ENCODE data around the gene ENTPD8. TPM values are rescaled to one million over a fixed set of nuclear protein-coding genes. Genes with fewer than 3 reads are reported as not detected.

ENTPD8 gene
- total RNA-seq, 1 experiment from 2014 or later: 1.9 TPM

- no peak for DNase-seq (ENCODE audit: low spot score)
- in situ Hi-C loops (cut with HindIII; ENCODE audit: low sequenced_read_pairs): no loop called here
Observed at GRCh38 chr9:137435980-137436760, 5.0 kb downstream of the ENTPD8 start.

DNA sequence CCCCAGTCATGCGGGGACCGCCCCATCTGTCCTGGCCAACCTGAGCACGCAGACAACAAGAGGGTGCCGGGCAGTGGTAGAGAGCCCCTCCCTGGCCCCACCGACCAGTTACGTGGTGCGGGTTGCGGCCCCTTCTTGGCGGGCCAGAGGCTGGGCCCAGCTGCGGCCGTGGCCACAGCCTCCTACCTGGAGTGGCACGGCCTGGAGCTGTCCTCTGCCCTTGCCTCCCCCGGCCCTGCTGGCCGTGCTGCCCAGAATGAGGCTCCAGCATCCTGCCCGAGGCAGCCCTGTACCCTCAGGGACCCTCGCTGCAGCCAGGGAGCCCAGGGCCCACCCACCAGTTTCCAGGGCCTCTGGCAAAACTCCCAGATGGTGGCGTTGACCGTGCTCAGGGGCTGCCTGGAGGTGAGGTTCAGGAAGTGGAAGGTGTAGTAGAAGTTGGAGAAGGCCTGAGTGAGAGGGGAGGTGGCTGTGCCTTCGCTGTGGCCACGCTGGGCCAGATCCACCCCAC lies 5.7 kb downstream of the ENTPD8 start:
- no peak for DNase-seq (ENCODE audit: low spot score)
- in situ Hi-C loops (cut with HindIII; ENCODE audit: low sequenced_read_pairs): no loop called here

GRCh38 chr9:137434498-137435380 lies 6.4 kb downstream of the ENTPD8 start:
- DNase-seq (ENCODE audit: low spot score): no peak
- in situ Hi-C loops (cut with HindIII; ENCODE audit: low sequenced_read_pairs): no loop called here

DNA sequence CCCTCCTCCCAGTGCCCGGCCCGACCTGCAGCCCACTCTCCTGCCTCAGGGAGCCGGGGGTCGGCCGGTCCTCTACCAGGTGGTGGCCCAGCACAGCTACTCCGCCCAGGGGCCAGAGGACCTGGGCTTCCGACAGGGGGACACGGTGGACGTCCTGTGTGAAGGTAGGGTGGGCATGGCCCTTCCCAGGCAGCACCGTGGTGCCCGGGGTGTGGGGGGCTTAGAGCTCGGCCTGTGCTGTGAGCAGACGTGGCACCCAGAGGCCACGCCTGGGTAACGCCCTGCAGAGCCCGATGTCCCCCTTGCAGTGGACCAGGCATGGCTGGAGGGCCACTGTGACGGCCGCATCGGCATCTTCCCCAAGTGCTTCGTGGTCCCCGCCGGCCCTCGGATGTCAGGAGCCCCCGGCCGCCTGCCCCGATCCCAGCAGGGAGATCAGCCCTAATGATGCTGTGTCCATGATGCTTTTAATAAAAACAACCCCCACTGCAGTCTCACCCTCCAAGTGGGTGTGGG lies 7.2 kb downstream of the ENTPD8 start:
- in situ Hi-C loops (cut with HindIII; ENCODE audit: low sequenced_read_pairs): no loop called here
- no peak for DNase-seq (ENCODE audit: low spot score)

GRCh38 chr9:137433349-137433915 lies 7.7 kb downstream of the ENTPD8 start:
- in situ Hi-C loops (cut with HindIII; ENCODE audit: low sequenced_read_pairs): no loop called here
- DNase-seq (ENCODE audit: low spot score): no peak

GRCh38 chr9:137432687-137433348 lies 8.3 kb downstream of the ENTPD8 start:
- no peak for DNase-seq (ENCODE audit: low spot score)
- in situ Hi-C loops (cut with HindIII; ENCODE audit: low sequenced_read_pairs): no loop called here

DNA sequence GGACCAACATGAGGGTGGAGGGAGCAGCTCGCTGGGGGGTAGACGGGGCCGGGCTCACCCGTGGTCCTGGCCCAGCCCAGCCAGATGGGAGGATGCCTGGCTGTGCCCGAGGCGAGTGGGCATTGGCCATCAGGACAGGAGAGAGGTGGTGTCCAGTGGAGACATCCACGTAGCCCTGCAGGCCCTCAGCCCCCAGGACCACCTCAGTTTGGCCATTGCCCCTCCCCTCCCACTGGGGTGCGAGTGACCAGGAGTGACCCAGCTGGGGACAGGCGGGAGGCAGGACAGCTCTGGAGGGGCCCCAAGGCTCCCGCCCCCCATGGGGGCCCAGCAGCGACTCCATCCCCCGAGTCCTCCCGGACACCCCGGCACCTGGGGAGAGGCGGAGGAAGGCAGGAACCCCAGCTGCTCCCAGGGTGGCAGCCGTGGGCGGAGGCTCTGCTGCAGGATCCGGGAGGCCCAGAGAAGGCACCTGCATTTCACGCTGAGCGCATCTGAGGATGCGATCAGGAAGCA lies 9.7 kb downstream of the ENTPD8 start:
- in situ Hi-C loops (cut with HindIII; ENCODE audit: low sequenced_read_pairs): no loop called here
- no peak for DNase-seq (ENCODE audit: low spot score)

DNA sequence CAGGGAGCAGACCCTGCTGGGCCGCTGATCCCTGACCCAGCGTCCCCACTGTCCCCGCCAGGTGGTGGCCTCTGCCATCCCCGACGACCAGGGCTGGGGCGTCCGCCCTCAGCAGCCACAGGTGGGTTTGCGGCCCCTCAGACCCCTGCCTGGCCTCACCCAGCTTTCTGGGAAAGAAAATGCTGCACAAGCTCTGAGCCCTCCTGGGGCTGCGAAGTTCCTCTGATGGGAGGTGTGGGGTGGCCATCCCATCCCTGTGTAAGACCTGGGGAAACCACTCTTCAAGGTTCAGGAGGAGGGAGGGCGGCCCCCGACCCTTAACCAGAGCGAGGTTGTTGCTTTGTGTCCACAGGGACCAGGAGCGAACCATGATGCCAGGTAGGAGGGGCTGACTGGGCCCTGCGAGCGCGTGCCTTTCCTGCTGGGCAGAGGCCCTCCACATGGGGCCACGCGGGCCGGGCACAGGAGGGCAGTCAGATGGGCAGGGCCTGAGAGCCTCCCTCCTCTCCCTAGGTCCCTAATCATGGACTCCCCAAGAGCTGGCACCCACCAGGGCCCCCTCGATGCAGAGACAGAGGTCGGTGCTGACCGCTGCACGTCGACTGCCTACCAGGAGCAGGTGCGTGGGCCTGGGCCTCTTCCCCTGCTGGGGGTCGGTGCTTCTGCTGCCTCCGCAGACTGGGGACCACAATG lies 10.3 kb downstream of the ENTPD8 start:
- in situ Hi-C loops (cut with HindIII; ENCODE audit: low sequenced_read_pairs): no loop called here
- no peak for DNase-seq (ENCODE audit: low spot score)

GRCh38 chr9:137429974-137430722 lies 11.0 kb downstream of the ENTPD8 start:
- no peak for DNase-seq (ENCODE audit: low spot score)
- in situ Hi-C loops (cut with HindIII; ENCODE audit: low sequenced_read_pairs): no loop called here

DNA sequence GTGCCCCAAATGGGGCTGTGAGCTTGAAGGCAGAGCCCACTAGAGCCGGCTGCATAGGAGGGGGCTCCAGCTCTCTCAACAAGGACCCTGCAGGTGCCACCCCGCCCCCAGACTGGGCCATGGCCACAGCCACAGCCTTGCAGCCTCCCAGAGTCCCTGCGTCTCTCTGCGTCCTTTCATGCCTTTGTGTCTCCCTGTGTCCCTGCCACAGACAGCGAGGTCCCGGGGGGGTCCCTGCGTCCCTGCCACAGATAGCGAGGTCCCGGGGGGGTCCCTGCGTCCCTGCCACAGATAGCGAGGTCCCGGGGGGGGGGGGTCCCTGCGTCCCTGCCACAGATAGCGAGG lies 11.6 kb downstream of the ENTPD8 start:
- in situ Hi-C loops (cut with HindIII; ENCODE audit: low sequenced_read_pairs): no loop called here
- DNase-seq (ENCODE audit: low spot score): no peak

- DNase-seq (ENCODE audit: low spot score): no peak
- in situ Hi-C loops (cut with HindIII; ENCODE audit: low sequenced_read_pairs): no loop called here
Observed at GRCh38 chr9:137428841-137429545, 12.2 kb downstream of the ENTPD8 start.

DNA sequence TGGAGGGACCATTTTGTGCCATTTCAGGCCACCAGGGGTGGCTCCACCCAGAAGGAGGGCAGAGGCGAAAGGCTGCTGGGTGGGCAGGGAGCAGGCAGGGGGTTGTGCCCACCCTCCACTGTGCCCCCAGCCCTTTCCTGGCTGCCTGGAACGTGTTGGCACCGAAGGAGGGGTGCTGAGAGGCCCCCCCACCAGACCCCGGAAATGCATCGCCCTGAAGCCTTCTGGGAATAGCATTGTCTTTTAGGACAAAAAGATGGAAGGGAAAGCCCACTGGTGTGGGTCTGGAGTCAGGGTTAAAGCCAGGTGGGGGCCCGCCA lies 12.9 kb downstream of the ENTPD8 start:
- DNase-seq (ENCODE audit: low spot score): no peak
- in situ Hi-C loops (cut with HindIII; ENCODE audit: low sequenced_read_pairs): no loop called here

DNA sequence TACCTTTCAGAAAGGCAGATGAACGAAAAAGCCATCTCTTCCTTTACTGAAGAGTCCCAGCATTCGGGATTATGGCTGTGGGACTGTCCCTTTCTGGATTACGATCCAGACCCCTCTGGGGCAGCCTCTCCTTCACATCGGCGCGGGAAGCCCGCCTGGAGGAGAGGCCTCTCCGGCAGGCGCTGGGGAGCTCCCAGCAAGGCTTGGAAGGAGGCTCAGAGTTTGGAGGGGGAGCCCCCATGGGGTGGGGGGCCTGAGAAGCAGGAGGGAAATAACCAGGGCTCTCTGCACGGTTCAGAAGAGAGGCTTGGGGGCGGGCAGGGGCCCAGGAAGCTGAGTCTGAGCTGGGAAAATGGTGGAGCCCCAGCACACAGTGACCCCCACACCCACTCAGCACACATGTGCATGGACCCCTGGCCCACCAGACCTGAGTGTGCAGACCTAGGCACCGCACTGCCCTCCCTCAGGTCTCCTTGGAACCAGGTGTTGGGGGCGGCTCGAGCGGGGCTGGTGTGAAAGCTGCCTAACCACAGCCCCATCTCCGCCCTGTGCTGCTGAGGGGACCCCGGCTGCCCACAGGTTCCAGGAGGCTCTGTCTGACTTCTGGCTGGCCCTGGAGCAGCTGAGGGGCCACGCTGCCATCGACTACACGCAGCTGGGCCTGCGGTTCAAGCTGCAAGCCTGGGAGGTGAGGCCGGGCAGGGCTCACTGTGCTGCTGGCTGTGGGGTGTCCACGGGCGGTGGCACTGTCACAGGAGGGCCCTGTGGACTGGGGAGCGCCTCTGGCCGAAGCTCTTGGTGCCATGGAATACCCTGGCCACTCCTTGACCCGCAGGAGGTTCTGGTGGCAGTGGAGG lies 13.5 kb downstream of the ENTPD8 start:
- in situ Hi-C loops (cut with HindIII; ENCODE audit: low sequenced_read_pairs): no loop called here
- DNase-seq (ENCODE audit: low spot score): no peak

DNA sequence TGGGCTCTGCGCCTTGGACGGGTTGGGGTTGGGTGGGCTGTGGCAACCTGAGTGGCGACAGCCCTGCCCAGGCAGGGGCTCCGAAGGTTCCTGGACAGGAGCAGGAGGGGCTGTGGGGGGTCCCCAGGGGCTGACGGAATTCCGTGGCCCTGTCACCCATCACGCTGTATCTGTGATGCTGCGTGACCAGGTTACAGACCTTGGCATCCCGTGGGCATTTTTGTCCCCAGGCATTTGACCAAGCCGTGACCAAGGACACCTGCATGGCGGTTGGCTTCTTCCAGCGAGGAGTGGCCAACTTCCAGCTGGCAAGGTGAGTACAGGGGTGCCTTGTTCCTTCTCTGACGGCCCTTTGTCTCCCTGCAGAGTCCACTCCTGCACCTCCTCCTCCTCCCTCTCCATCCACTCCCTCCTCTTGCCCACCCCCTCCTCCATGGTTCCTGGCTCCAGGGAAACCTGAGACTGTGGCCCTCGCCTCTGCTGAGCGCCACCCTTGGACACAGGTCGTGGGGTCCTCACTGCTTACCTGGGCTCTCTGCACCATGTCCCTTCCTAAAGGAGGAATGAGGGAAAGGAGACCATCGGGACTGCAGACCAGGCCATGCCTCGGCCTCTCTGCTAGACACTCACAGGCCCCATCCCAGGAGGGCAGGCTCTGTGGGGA lies 15.0 kb downstream of the ENTPD8 start:
- no peak for DNase-seq (ENCODE audit: low spot score)
- in situ Hi-C loops (cut with HindIII; ENCODE audit: low sequenced_read_pairs): no loop called here

- in situ Hi-C loops (cut with HindIII; ENCODE audit: low sequenced_read_pairs): no loop called here
- DNase-seq (ENCODE audit: low spot score): no peak
Observed at GRCh38 chr9:137423514-137424291, 17.5 kb downstream of the ENTPD8 start.
